Coronary artery (tissue), 2 donors: ENCODE measurements around the gene BBS5.
"Not testable (repeated sequence)": the region's sequence is repeated elsewhere in the genome, so short reads cannot be mapped to it uniquely, and the experiment has no call there.

Experiments
- DNase-seq: peaks from one replicate; pipeline ENCODE4 v3.0.0-alpha.2; 2017; ENCODE audit warnings: low spot score
- H3K27ac ChIP-seq, 2 donors: fragments of 200-600 bp; sonication (generic); one replicate each; pipeline ENCODE4 v1.5.1; 2016 to 2019
- H3K4me3 ChIP-seq: fragments of 200-600 bp; sonication (generic); 2 replicates; pipeline ENCODE4 v1.5.1; 2016; ENCODE audit warnings: mild to moderate bottlenecking, moderate library complexity
- TF ChIP-seq, protein P1 (sequence below): fragments of 200-600 bp; sonication (generic); IDR thresholded peaks from one replicate; pipeline ENCODE4 v1.5.1; 2019; ENCODE audit warnings: antibody characterized with exemption

BBS5 gene

DNA sequence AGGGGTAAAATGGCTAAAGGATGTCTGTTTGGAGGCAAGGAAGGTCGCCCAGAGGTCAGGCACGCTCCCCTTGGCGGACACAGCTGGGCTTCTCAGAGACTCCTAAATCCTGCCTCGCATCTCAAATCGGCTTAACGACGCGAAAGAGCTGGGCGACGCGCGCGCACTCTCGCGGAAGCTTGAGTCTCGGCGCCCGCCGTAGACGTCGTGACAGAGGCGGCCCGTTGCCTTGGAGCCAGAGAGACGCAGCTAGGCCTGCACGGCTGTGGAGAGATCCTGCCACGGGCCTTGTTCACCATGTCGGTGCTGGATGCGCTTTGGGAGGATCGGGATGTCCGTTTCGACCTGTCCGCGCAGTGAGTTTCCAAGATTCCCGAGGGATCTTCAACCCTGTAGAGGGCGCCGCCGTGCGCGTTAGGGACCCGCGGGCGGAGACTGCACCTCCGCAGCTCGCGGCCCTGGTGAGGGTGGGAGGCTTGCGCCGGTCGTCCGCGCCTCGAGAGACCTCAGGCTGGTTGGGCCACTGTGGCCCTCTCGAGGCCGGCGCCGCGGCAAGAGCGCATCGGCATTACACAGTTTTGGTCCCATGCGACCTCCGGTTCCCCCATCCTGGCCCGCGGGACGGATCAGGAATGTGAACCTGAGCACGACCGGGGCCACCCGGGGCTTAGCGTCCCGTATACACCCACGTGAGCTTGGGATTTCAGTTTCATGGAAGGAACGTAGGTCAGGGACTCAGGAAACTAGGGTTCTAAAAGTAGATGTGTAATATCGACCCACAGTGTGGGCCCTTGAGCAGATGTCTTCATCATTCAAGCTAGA, at the start of gene BBS5:
Gene BBS5 (plus strand): TSS at position 238 of the 822 bp plus-strand sequence. CDS start 60 bp downstream, at position 298.
- TF ChIP-seq, protein P1, sequence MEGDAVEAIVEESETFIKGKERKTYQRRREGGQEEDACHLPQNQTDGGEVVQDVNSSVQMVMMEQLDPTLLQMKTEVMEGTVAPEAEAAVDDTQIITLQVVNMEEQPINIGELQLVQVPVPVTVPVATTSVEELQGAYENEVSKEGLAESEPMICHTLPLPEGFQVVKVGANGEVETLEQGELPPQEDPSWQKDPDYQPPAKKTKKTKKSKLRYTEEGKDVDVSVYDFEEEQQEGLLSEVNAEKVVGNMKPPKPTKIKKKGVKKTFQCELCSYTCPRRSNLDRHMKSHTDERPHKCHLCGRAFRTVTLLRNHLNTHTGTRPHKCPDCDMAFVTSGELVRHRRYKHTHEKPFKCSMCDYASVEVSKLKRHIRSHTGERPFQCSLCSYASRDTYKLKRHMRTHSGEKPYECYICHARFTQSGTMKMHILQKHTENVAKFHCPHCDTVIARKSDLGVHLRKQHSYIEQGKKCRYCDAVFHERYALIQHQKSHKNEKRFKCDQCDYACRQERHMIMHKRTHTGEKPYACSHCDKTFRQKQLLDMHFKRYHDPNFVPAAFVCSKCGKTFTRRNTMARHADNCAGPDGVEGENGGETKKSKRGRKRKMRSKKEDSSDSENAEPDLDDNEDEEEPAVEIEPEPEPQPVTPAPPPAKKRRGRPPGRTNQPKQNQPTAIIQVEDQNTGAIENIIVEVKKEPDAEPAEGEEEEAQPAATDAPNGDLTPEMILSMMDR: no peak
- H3K4me3 ChIP-seq: peak within 1 kb of the TSS; percentile 81
- peak within 1 kb of the TSS; percentile 49 to 82 for H3K27ac ChIP-seq
- DNase-seq: peak; percentile 85

DNA sequence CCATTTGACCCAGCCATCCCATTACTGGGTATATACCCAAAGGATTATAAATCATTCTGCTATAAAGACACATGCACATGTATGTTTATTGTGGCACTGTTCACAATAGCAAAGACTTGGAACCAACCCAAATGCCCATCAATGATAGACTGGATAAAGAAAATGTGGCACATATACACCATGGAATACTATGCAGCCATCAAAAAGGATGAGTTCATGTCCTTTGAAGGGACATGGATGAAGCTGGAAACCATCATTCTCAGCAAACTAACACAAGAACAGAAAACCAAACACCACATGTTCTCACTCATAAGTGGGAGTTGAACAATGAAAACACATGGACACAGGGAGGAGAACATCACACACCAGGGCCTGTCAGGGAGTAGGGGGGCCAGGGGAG, 47.5 kb upstream of the BBS5 start:
- H3K4me3 ChIP-seq, DNase-seq, H3K27ac ChIP-seq: not testable (repeated sequence)

DNA sequence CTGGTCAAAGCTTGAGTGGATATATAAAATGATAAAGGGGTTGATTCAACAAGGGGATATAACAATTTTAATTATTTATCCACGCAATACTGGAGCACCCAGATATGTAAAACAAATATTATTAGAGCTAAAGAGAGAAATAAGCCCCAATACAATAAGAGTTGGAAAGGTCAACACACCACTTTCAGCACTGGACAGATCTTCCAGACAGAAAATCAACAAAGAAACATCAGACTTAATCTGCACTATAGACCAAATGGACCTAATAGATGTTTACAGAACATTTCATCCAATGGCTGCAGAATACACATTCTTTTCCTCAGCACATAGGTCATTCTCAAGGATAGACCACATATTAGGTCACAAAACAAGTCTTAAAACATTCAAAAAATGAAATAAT, 45.1 kb upstream of the BBS5 start:
- H3K27ac ChIP-seq, H3K4me3 ChIP-seq, DNase-seq: not testable (repeated sequence)

DNA sequence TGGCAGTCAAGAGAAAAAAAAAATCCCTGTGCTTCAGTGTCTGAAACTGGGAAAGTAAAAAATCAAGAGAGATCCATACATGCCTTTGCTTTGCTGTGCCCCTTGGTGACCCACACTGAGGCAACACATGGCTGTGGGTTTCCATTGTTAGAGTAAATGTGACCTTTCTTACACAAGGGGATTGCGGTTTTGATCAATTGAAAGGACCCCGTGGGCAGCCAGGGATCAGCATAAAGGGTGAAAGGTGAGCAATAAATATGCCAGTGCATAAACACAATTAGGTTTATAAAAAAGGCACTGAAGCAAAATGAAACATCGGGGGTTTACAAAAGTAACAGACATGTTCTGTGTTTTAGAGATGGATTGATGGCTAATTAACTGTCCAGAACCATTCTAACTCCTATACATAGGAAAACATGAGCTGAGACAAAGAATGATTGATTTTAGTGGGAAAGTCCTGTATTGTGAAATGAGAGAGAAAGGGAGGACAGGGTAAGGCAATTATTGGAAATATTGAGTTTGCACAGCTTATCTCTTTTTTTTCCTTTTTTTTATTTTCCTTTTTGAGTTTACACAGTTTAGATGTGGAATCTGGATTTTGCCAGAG, 40.7 kb upstream of the BBS5 start:
- TF ChIP-seq, protein P1: no peak
- Histone ChIP-seq H3K27ac (no peak overlapping the region), H3K4me3 (no peak overlapping the region)
- no peak for DNase-seq

GRCh38 chr2:169439900-169440299, 39.4 kb upstream of the BBS5 start:
- Histone ChIP-seq H3K4me3 (no peak overlapping the region), H3K27ac (no peak overlapping the region)
- no peak for DNase-seq
- TF ChIP-seq, protein P1: no peak

GRCh38 chr2:169446452-169446851, 32.8 kb upstream of the BBS5 start:
- DNase-seq: no peak
- no peak overlapping the region for H3K4me3 ChIP-seq
- TF ChIP-seq, protein P1: no peak
- no peak overlapping the region for H3K27ac ChIP-seq

DNA sequence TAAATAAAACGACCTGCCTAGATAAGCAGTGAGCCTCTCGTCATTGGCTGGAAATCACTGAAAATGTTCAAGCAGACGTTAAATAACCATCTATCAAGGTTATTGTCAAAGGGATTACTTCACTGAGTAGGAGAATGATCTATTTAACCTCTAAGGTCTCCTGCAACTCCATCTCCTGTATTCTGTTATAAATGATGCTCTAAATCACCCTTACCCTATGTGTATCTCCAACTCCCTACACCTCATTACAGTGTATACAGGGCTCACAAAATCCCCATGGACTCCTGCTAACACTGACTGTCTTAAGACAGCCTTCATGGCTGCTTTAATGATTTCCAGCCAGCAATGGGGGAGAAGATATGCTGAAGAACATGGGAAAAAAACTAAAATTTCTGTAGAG, 31.0 kb upstream of the BBS5 start:
- no peak overlapping the region for H3K4me3 ChIP-seq
- no peak for DNase-seq
- TF ChIP-seq, protein P1: no peak
- no peak overlapping the region for H3K27ac ChIP-seq

DNA sequence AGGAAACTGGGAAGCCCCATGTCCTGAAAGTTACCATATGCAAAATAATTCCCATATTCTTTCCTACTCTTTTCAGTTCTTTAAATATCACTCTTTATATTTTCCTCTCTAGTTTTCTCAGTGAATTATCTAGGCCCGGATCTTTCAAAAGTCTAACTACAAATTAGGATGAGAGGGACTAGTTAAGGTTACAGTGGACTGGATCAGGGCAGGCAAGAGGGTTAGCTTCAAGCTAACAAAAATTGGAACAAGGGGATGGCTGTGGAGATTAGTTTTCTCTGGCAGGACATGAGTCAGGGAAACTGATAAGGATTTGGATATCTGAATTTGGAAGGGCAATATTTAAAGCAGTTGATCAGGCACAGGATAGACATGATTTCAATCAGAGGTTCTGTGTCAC, 30.4 kb upstream of the BBS5 start:
- DNase-seq: no peak
- Histone ChIP-seq H3K27ac (no peak overlapping the region), H3K4me3 (no peak overlapping the region)
- TF ChIP-seq, protein P1: no peak
